Measurements from ENCODE around the gene BAZ2A.
A peak's percentile ranks its signal among the peaks of the same experiment; 100 is the strongest.
"Not testable (repeated sequence)": the region's sequence is repeated elsewhere in the genome, so short reads cannot be mapped to it uniquely, and the experiment has no call there.

The BAZ2A gene

GRCh38 chr12:56593909-56594621, 36.1 kb downstream of the BAZ2A start:
- peak in 1 of 2 donors; percentile 54 for DNase-seq

- no peak for DNase-seq
Observed at GRCh38 chr12:56591961-56592360, 38.2 kb downstream of the BAZ2A start.

GRCh38 chr12:56591126-56591525, 39.0 kb downstream of the BAZ2A start:
- no peak for DNase-seq

- DNase-seq, result no peak
Observed at GRCh38 chr12:56590237-56590830, 39.8 kb downstream of the BAZ2A start.

GRCh38 chr12:56589783-56590182, 40.3 kb downstream of the BAZ2A start:
- no peak for DNase-seq

- DNase-seq, result no peak
Observed at GRCh38 chr12:56585098-56585497, 45.0 kb downstream of the BAZ2A start.

- no peak for DNase-seq
Observed at GRCh38 chr12:56581418-56582145, 48.5 kb downstream of the BAZ2A start.

- DNase-seq, result no peak
Observed at GRCh38 chr12:56578983-56579546, 51.1 kb downstream of the BAZ2A start.

GRCh38 chr12:56577248-56577647, 52.9 kb downstream of the BAZ2A start:
- DNase-seq, result not testable (repeated sequence)

GRCh38 chr12:56574210-56574609, 55.9 kb downstream of the BAZ2A start:
- no peak for DNase-seq

GRCh38 chr12:56572288-56572687, 57.8 kb downstream of the BAZ2A start:
- no peak for DNase-seq

- no peak for DNase-seq
Observed at GRCh38 chr12:56571121-56571520, 59.0 kb downstream of the BAZ2A start.

- no peak for DNase-seq
Observed at GRCh38 chr12:56568146-56568545, 62.0 kb downstream of the BAZ2A start.

GRCh38 chr12:56565510-56566101, 64.5 kb downstream of the BAZ2A start:
- DNase-seq, result peak in 1 of 2 donors; percentile 2

GRCh38 chr12:56551070-56551469, 79.1 kb downstream of the BAZ2A start:
- DNase-seq, result no peak

GRCh38 chr12:56546680-56547079, 83.4 kb downstream of the BAZ2A start:
- no peak for DNase-seq

Data from hippocampal formation (tissue), 2 donors.